Astrocyte of the cerebellum (primary cell): ENCODE data around the gene MAEA.
"Not testable (repeated sequence)": the region's sequence is repeated elsewhere in the genome, so short reads cannot be mapped to it uniquely, and the experiment has no call there.

Experiments
- DNase-seq: peaks from one replicate; pipeline ENCODE4 v3.0.0-alpha.2; 2011; ENCODE audit warnings: low read depth
- H3K4me3 ChIP-seq: 2 replicates; pipeline ENCODE4 v1.5.1; 2011; ENCODE audit warnings: mild to moderate bottlenecking, low read depth, low read length, moderate library complexity
- in situ Hi-C: cut with HindIII; loops from 2 replicates; pipeline ENCODE4 v1.10.0; 2017; ENCODE audit warnings: low sequenced_read_pairs
- TF ChIP-seq, protein P1 (sequence below): IDR thresholded peaks from 2 replicates; pipeline ENCODE4 v1.5.1; 2012; ENCODE audit warnings: low read length, low read depth, moderate library complexity, mild to moderate bottlenecking; ENCODE audit errors: missing control alignments

MAEA gene

DNA sequence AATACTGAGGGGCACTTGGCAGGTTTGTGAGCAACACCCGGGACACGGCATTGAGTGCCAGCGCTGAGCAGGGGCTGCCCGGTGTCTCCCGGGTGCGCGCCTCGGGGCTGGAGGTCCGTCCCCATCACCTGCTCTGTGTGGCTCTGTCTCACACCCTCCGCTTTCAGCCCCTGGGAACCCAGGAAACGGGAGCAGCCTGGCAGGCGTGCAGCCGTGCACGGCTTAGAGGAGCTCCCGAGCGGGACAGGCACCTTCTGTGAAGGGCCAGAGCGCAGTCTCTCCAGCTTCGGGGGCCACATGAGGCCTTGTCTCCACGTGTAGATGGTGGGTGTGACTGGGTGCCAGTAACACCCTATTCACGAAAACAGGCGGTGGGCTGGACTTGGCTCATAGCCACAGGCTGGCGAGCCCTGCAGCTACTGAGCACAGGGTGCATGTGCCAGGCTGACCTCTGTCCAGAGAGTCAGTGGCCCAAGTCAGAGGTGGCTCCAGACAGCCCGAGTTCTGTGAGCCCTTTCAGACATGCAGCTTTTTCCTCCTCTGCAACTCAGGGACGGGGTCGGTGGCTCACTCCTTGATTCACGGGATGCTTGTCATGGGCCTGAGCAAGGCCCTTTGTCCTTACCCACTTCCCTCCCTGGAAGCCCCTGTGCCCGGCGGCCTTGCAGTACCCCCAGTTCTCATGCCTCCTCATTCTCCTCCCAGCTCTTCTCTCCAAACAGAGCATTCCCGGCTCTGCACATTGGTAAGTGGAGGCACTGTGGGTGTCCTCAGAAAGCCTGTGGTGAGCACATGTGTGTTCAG is 80.8 kb downstream of the MAEA start:
- TF ChIP-seq, protein P1, sequence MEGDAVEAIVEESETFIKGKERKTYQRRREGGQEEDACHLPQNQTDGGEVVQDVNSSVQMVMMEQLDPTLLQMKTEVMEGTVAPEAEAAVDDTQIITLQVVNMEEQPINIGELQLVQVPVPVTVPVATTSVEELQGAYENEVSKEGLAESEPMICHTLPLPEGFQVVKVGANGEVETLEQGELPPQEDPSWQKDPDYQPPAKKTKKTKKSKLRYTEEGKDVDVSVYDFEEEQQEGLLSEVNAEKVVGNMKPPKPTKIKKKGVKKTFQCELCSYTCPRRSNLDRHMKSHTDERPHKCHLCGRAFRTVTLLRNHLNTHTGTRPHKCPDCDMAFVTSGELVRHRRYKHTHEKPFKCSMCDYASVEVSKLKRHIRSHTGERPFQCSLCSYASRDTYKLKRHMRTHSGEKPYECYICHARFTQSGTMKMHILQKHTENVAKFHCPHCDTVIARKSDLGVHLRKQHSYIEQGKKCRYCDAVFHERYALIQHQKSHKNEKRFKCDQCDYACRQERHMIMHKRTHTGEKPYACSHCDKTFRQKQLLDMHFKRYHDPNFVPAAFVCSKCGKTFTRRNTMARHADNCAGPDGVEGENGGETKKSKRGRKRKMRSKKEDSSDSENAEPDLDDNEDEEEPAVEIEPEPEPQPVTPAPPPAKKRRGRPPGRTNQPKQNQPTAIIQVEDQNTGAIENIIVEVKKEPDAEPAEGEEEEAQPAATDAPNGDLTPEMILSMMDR, result no peak
- in situ Hi-C loops, result no loop called here

DNA sequence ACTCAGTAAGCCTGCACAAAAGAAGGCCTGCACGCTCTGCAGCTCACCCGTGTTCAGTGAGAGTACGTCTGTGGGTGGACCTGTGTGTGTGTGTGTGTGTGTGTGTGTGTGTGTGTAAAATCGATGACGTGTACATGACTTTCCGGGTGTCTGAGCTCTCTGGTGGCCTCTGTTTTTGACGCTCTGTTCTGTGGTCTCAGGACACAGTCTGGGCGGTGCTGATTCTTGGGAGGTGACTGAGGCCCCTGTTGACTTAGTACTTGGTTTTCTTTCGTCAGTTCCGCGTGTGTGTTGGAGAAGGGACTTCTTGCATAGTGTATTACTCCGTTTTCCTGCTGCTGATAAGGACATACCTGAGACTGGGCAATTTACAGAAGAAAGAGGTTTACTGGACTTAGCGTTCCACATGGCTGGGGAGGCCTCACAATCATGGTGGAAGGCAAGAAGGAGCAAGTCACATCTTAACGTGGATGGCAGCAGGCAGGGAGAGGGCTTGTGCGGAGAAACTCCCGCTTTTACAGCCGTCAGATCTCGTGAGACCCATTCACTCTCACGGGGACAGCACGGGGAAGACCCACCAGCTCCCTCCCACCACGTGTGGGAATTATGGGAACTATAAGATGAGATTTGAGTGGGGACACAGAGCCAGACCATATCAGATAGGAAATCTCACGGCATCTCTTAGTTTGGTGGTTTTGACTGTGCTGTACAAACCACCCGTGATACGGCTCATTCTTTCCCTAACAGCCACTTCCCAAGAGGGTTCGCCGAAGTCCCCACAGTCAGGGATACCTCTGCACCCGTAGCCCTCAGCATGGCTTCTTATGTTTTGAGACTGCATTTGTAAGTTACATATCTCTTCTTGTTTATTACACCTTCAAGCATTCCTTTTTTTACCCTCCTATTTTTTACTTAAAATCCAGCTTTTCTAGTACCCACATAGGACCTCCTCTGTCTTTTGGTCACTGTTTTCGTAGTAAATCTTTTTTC is 81.8 kb downstream of the MAEA start:
- TF ChIP-seq, protein P1, result no peak
- DNase-seq, result no peak
- in situ Hi-C loops, result no loop called here
- H3K4me3 ChIP-seq, result no peak overlapping the region

More for the DNA sequence above, 80.8 kb downstream of the MAEA start:
- no peak for DNase-seq
- no peak overlapping the region for H3K4me3 ChIP-seq

DNA sequence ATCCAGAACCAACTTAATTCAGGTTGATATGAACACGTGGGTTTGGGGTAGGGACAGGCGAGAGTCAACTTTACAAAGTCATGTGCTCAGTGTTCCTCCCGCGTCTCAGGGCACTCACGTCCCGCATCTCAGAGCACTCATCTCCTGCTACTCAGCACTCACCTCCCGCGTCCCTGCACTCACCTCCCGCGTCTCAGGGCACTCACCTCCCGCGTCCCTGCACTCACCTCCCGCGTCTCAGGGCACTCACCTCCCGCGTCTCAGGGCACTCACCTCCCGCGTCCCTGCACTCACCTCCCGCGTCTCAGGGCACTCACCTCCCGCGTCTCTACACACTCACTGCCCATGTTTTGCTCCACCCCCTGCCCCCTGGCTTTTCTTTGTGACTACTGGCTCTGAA is 82.9 kb downstream of the MAEA start:
- DNase-seq, in situ Hi-C loops, H3K4me3 ChIP-seq: not testable (repeated sequence)

DNA sequence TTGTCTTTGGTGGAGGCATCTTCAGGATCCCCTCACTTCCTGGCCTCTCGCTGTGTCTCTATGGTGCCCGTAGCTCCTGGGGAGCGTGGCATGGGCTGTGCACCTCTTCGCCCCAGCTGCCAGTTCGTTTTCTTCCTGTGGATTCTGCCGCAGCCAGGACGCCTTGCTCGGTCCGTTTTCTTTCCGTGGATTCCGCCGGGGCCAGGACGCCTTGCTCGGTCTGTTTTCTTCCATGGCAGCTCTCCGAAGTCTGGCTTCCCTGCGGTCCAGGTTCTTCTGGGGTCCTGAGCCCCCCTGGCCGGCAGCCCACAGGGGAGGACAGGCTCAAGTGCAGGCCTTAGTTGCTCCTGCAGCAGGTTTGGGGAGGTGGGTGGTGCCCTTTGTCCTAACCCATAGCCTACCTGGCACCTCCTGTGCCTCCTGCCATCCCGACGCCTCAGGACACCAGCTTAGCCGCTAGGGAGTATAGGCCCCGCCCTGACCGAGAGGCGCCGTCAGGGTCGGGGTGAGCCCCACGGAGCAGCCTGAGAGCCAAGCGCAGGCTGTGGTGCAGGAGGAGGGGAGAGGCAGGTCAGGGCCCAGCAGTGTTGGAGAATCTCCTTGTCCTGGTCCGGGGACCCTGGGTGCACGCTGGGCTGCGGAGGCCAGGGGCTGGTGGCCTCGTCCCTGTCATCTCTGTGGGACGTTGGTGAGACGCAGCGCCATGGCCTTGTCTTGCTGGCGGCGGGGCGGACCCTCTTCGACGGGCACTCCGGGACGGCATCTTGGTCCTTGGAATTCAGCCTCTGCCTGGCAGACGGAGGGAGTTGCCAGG is 84.4 kb downstream of the MAEA start:
- no peak for DNase-seq
- TF ChIP-seq, protein P1, result no peak
- H3K4me3 ChIP-seq, result no peak overlapping the region
- in situ Hi-C loops, result no loop called here

DNA sequence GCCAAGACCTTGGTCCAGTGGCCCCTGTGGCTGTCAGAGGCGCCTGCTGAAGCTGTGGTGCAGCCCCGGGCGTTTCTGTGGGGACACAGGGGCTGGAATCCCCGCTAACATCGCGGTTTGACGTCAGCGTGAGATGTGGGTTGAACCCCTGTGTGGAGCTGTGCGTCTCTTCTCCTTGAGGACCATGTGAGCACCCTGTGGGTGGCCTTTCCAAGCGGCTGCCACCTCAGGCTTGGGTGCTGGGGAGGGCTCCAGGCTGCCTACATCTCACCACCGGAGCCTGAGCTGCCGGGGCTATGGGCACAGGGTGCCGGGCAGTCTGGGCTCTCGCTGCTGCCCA is 85.0 kb downstream of the MAEA start:
- in situ Hi-C loops, result no loop called here
- no peak overlapping the region for H3K4me3 ChIP-seq
- DNase-seq, result no peak
- TF ChIP-seq, protein P1, result no peak

DNA sequence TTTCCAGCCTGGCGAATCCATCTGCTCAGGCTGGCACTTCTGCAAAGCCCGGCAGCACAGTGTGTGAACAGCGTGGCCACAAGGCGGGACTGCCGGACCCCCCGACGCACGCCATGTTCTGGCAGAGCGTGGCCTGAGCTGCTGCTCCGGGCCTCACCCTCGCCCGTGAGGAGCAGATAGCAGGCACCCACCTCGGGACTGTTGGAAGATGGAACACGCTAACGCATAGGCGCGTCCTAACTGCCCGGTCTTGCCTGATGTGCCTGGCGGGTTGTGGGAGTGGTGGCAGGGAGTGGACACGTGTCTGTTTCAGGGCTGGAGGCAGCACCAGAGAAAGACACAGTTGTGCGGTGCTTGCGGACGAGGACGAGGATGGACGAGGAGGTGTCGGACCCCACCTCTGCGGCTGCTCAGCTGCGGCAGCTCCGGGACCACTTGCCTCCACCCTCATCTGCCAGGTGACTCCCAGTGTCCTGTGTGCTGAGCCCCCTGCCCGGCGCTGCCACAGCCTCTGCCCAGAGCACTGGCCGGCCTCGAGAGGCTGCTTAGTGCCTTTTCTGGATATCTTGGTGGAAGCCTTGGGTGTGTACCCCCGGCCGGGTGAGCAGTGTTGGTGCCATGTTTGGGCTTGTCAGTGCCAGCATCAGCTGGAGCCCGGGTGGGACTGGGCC is 85.5 kb downstream of the MAEA start:
- no peak for DNase-seq
- in situ Hi-C loops, result no loop called here
- no peak overlapping the region for H3K4me3 ChIP-seq
- TF ChIP-seq, protein P1, result no peak
